Middle frontal gyrus (tissue), 1 donor: ENCODE data around the gene CDH16.
"Not testable (repeated sequence)": the region's sequence is repeated elsewhere in the genome, so short reads cannot be mapped to it uniquely, and the experiment has no call there.

Source experiments
- DNase-seq: peaks from one replicate; pipeline ENCODE4 v3.0.0-alpha.2; 2015; ENCODE audit warnings: low spot score; ENCODE audit errors: extremely low spot score

The CDH16 gene

DNA sequence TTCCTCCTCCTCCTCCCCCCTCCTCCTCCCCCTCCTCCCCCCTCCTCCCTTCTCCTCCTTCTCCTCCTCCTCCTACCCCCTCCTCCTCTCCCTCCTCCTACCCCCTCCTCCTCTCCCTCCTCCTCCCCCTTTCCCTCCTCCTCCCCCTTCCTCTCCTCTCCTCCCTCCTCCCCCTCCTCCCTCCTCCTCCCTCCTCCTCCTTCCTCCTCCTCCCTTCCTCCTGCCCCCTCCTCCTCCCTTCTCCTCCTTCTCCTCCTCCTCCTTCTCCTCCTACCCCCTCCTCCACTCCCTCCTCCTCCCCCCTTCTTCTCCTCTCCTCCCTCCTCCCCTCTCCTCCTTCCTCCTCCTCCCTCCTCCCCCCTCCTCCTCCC lies 45.0 kb downstream of the CDH16 start:
- no peak for DNase-seq

GRCh38 chr16:66872943-66873684 lies 45.6 kb downstream of the CDH16 start:
- DNase-seq = peak; percentile 74

GRCh38 chr16:66872559-66872942 lies 46.1 kb downstream of the CDH16 start:
- no peak for DNase-seq

- no peak for DNase-seq
Observed at GRCh38 chr16:66871840-66872239, 46.8 kb downstream of the CDH16 start.

DNA sequence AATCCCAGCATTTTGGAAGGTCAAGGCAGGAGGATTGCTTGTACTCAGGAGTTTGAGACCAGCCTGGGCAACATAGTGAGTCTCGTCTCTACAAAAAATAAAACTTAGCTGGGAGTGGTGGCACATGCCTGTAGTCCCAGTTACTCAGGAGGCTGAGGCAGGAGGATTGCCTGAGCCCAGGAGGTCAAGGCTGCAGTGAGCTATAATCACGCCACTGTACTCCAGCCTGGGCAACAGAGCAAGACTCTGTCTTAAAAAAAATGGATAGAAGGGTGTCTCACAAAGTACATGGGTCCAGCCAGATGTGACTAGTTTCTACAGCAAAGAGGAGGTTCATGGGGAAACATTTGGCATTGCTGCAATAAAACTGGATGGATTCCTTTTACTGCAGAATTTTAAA lies 47.3 kb downstream of the CDH16 start:
- not testable (repeated sequence) for DNase-seq

DNA sequence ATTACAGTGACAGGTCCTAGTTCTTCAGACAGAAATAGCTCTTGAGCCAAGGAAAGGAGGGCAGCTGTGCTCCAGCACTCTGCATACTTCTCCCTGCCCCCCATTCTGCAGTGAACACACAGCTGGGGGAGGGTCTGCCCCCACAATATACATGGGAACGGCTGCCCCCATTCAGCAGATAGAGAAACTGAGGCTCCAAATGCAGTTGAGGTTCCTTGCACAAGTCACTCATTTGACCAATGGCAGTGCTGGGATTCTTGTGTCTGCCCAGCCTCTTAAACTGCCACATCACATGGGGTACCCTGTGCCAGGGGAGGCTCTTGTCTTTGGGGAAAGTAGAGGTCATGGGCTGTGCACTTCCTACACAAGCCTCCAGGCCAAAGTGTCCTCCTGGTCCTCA lies 49.3 kb downstream of the CDH16 start:
- no peak for DNase-seq

- no peak for DNase-seq
Observed at GRCh38 chr16:66863707-66864106, 55.0 kb downstream of the CDH16 start.

DNA sequence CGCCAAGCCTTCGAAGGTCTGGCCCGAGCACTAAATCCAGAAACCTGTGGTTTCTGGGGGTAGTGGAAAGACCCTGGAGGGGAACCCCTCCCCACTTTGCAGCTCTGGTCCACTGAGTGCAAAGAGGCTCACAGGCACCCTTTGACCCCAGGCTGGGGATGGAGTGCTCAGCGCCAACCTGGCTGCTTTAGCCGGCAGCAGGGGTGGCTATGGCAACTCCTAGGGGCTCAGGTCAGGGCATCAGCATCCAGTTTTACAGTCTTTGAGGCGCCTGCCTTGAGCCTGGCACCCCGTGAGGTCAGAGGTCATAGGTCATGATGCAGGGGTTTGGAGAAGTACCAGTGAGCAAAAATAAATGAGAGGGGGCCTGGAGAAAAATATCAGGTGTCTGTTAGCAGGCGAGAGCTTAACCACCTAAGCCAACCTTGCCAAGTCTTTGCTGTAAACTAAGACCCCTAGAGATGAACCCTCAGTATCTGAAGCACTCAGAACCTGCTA lies 56.6 kb downstream of the CDH16 start:
- DNase-seq = no peak

- DNase-seq = no peak
Observed at GRCh38 chr16:66859397-66860068, 59.2 kb downstream of the CDH16 start.

DNA sequence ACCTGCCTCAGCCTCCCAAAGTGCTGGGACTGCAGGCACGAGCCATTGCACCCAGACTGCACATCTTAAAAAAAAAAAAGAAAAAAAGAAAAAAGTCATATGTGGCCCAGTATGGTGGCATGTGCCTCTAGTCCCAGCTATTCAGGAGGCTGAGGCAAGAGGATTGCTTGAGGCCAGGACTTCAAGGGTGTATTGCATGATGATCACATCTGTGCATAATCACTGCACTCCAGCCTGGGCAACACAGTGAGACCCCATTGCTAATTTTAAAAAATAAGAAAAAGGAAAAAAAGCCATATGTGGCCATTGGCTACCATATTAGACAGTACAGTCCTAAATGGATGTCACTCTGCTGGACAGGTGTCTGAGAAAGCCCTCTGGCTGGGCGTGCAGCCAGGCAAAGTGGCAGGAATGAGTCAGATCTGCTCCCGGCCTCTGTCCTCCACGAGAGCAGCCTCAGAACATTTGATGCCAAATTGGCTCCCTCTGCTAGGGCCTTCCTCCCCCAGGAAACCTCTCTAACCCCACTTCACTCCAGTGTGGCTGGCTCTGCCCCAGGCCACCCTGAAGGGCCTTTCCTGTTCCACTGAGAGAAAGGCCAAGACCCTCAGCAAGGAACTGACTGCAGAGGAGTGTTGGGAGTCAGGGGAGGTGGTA lies 59.8 kb downstream of the CDH16 start:
- no peak for DNase-seq
